ENCODE measurements around the gene POLR2F.
"Not testable (repeated sequence)": the region's sequence is repeated elsewhere in the genome, so short reads cannot be mapped to it uniquely, and the experiment has no call there.

Gene POLR2F

DNA sequence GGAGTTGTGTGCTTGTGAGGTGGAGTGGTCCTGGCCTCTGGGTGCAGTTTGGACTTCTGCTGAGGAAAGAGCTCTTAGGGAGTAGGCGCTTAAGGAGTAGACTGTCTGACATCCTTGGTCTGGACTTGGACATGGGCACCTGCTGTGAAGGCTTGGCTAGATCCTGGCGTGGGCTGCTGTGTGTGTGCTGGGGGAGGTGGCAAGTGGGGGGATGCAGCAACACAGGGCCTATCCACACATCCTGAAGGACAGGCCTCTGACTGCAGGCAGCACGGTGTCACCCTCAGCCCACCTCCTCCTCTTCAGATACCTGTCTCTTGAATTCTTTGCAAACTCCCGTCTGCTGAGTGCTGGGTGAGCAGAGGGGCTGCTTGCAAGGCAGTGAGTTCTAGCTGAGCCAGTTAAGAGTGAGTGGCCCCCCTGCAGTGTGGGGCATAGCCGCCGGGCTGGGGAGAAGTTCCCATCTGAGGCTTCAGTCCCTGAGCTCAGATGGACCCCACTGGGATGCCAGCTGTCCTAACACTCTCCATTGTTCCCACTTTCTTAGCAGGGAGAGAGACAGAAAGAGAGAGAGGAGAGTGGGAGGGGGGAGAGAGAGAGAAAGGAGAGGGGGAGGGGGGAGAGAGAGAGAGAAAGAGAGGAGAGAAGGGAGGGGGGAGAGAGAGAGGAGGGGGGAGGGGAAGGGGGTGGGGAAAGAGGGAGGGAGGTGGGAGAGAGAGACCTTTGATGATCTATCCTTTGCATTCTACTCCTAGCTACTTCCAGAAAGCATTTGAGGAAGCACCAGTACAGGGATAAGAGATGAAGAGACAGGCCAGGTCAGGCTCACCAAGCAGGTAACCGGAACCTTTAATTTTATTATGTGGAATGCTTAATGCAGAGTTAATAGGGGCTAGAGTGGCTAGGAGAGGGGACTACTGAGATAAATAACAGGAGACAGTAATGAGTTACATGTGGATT lies 18.3 kb downstream of the POLR2F start:
- Mint-ChIP-seq H3K9me3 (no peaks in the 10 kb centered on the region), H3K4me1 (peaks cover 35% of the 10 kb centered on the region), H3K27me3 (ENCODE audit: low read depth) (no peaks in the 10 kb centered on the region), H3K4me3 (no peak overlapping the region), H3K36me3 (ENCODE audit: low read depth) (peaks cover 30% of the 10 kb centered on the region), H3K27ac (peak overlapping the region; percentile 62 to 82 (median 64))
- no peak for TF ChIP-seq CTCF (IDR thresholded peaks at IDR 0.05; ENCODE audit: unreplicated experiment in 3 of 3)

DNA sequence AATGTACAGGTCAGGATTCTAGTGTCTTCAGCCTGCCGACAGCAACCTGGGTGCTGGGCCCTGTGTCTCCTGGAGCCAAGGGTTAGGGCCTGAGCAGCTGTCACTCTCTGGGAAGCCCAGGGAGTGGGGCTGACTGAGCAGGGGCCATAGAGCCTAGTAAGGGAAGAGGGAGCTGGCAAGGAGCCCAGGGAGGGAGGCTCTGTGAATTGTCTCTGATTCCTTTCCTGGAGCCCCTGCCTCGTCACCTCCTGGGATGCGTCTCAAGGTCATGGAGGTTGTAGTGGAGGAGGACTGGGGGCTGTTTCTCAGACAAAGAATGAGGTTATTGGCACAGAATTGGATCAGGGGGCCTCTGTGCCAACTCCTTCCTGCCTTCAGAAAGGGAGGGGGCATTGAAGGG lies 19.0 kb downstream of the POLR2F start:
- peak overlapping the region in 1 of 3 experiments; percentile 9 for H3K4me3 Mint-ChIP-seq
- peaks cover 35% of the 10 kb centered on the region for H3K4me1 Mint-ChIP-seq
- no peak for TF ChIP-seq CTCF (IDR thresholded peaks at IDR 0.05; ENCODE audit: unreplicated experiment in 3 of 3)
- no peaks in the 10 kb centered on the region for H3K9me3 Mint-ChIP-seq
- H3K27me3 Mint-ChIP-seq (ENCODE audit: low read depth): no peaks in the 10 kb centered on the region
- H3K36me3 Mint-ChIP-seq (ENCODE audit: low read depth): peaks cover 23% of the 10 kb centered on the region
- H3K27ac Mint-ChIP-seq: peak overlapping the region; percentile 35 to 64 (median 62)

GRCh38 chr22:37973271-37974170 lies 20.0 kb downstream of the POLR2F start:
- Mint-ChIP-seq H3K4me1 (peaks cover 32% of the 10 kb centered on the region), H3K27me3 (ENCODE audit: low read depth) (no peaks in the 10 kb centered on the region), H3K9me3 (no peaks in the 10 kb centered on the region), H3K4me3 (no peak overlapping the region), H3K27ac (no peak overlapping the region), H3K36me3 (ENCODE audit: low read depth) (peaks cover 16% of the 10 kb centered on the region)
- no peak for TF ChIP-seq CTCF (IDR thresholded peaks at IDR 0.05; ENCODE audit: unreplicated experiment in 3 of 3)

DNA sequence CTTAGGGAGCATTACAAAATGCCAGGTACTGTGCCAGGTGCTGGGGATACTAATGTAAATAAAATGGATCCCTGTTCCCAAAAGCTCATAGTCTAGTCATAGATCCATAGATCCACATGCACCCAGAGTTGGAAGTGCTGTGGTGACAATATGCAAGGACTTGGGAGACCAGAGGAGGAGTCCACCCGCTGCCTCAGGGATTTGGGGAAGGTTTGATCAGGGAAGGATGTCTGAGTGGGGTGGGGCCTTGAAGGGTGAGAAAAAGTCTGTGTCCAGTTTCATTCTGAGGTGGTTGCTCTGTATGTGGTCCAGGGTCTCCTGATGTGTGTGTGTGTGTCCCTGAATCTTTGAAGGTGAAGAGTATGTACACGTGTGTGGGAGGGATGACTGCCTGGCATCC lies 21.7 kb downstream of the POLR2F start:
- Mint-ChIP-seq H3K27ac (peak overlapping the region in 2 of 3 experiments; percentile 37 to 80), H3K9me3 (no peaks in the 10 kb centered on the region), H3K36me3 (ENCODE audit: low read depth) (peaks cover 5% of the 10 kb centered on the region), H3K27me3 (ENCODE audit: low read depth) (no peaks in the 10 kb centered on the region), H3K4me3 (no peak overlapping the region), H3K4me1 (peaks cover 32% of the 10 kb centered on the region)
- no peak for TF ChIP-seq CTCF (IDR thresholded peaks at IDR 0.05; ENCODE audit: unreplicated experiment in 3 of 3)

GRCh38 chr22:37976022-37976421 lies 22.5 kb downstream of the POLR2F start:
- not testable (repeated sequence) for H3K27ac Mint-ChIP-seq; H3K9me3 Mint-ChIP-seq; H3K4me3 Mint-ChIP-seq; H3K36me3 Mint-ChIP-seq (ENCODE audit: low read depth); H3K27me3 Mint-ChIP-seq (ENCODE audit: low read depth)
- peaks cover 31% of the 10 kb centered on the region for H3K4me1 Mint-ChIP-seq

DNA sequence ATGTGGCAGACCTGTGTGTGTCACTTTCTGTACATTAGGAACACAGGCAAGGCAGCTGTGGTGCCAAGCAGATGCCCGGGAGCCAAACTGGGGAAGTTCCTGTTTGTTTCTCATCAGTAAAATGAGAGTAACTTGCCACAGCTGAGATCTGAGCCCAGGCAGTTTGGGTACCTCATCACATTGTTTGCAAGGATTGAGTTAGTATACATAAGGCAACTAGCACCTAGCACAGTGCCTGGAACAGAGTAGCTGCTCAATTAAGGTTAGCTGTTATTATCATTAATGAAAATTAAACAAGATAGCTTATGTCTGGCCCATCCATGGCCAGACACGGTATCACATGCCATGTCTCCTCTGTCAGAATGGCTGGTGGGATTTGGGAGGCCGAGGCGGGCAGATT lies 23.0 kb downstream of the POLR2F start:
- H3K4me3 Mint-ChIP-seq: no peak overlapping the region
- no peak for TF ChIP-seq CTCF (IDR thresholded peaks at IDR 0.05; ENCODE audit: unreplicated experiment in 3 of 3)
- no peak overlapping the region for H3K27ac Mint-ChIP-seq
- H3K36me3 Mint-ChIP-seq (ENCODE audit: low read depth): peaks cover 5% of the 10 kb centered on the region
- no peaks in the 10 kb centered on the region for H3K9me3 Mint-ChIP-seq
- peaks cover 14% of the 10 kb centered on the region for H3K27me3 Mint-ChIP-seq (ENCODE audit: low read depth)
- H3K4me1 Mint-ChIP-seq: peaks cover 26% of the 10 kb centered on the region
